Lung (tissue), 12 donors: Measurements from ENCODE around the gene CEP350. TPM values are rescaled to one million over a fixed set of nuclear protein-coding genes. Genes with fewer than 3 reads are reported as not detected.

Experiments
- ATAC-seq: fragments of 200-7000 bp; cut with Tn5 transposase; one replicate; pipeline ENCODE4 v1.9.1; 2020; ENCODE audit warnings: moderate number of reproducible peaks; ENCODE audit not compliant: insufficient read depth, low FRiP score
- DNase-seq, 3 donors: peaks; one replicate each; pipeline ENCODE4 v3.0.0-alpha.2; 2013 to 2017
- H3K27ac ChIP-seq, 2 donors: one replicate each; pipeline ENCODE4 v1.5.1; 2013; ENCODE audit warnings: mild to moderate bottlenecking in 2 of 2, moderate library complexity in 2 of 2, control low read depth in 1 of 2, inconsistent platforms in 1 of 2, low read depth in 1 of 2, low read length in 1 of 2
- H3K27me3 ChIP-seq, 3 donors: one replicate each; pipeline ENCODE4 v1.5.1; 2013; ENCODE audit warnings: low read length in 2 of 3; ENCODE audit not compliant: control insufficient read depth in 3 of 3, insufficient read depth in 3 of 3
- H3K36me3 ChIP-seq, 4 donors: one replicate each; pipeline ENCODE4 v1.5.1; 2013; ENCODE audit warnings: low read length in 4 of 4, mild to moderate bottlenecking in 1 of 4, moderate library complexity in 1 of 4; ENCODE audit not compliant: control insufficient read depth in 4 of 4, insufficient read depth in 4 of 4
- H3K4me1 ChIP-seq, 5 donors: one replicate each; pipeline ENCODE4 v1.5.1; 2013; ENCODE audit warnings: low read length in 5 of 5, mild to moderate bottlenecking in 2 of 5, moderate library complexity in 1 of 5; ENCODE audit not compliant: control insufficient read depth in 5 of 5, insufficient read depth in 5 of 5
- H3K4me3 ChIP-seq: one replicate; pipeline ENCODE4 v1.5.1; 2013; ENCODE audit warnings: mild to moderate bottlenecking, control low read depth, moderate library complexity
- H3K9ac ChIP-seq, 2 donors: one replicate each; pipeline ENCODE4 v1.5.1; 2013; ENCODE audit warnings: low read length in 2 of 2, control low read depth in 1 of 2; ENCODE audit not compliant: insufficient read depth in 1 of 2
- H3K9me3 ChIP-seq, 4 donors: one replicate each; pipeline ENCODE4 v1.5.1; 2013; ENCODE audit warnings: low read length in 3 of 4, mild to moderate bottlenecking in 1 of 4, moderate library complexity in 1 of 4; ENCODE audit not compliant: control insufficient read depth in 4 of 4, insufficient read depth in 3 of 4
- WGBS, 2 donors: extraction: QIAGEN DNeasy Blood & Tissue Kit; methylation state at CpG; one replicate each; pipeline ENCODE4 v1.1.7; 2013; 5-methylcytosine and 5-hydroxymethylcytosine counted together
- polyA plus RNA-seq, 2 donors: library from polyadenylated mRNA; stranded (reverse); fragments of 200-250 nt; gene quantifications; one replicate each; pipeline ENCODE4 v1.2.1, GENCODE V29; 2013
- total RNA-seq, 2 donors: library from RNA; depleted of rRNA in 1 of 2; stranded (reverse); fragments of >200 nt in 1 of 2; gene quantifications; one replicate each; pipeline ENCODE4 v1.2.1, GENCODE V29; 2014 to 2021
- TF ChIP-seq, protein P1 (sequence below): IDR thresholded peaks from 2 replicates; pipeline ENCODE4 v1.5.1; 2012; ENCODE audit warnings: mild to moderate bottlenecking; ENCODE audit errors: control extremely low read depth, extremely low read depth
- donor health status: control.
- donor health status: control.
- donor health status: Bipolar disorder and iron deficiency.
- donor health status: healthy.
- donor health status: DM: yes; HTN: yes; CAD: no.

CEP350 gene
- total and polyA plus RNA-seq, 4 donors = 4.3 to 89.8 (median 23.0) TPM

DNA sequence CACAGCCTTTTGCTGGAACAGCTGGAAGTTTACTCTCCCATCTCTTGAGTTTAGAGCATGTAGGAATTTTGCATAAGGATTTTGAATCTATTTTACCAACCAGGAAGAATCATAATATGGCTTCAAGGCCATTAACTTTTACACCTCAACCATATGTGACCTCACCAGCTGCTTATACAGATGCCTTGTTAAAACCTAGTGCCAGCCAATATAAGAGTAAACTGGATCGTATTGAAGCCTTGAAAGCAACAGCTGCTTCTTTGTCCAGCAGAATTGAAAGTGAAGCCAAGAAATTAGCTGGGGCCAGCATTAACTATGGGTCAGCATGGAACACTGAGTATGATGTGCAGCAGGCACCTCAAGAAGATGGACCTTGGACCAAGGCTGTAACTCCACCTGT lies 65.4 kb downstream of the CEP350 start:
- DNase-seq (no peak), ATAC-seq (no peak)
- no peaks in the 10 kb centered on the region for H3K4me1 ChIP-seq
- H3K27me3 ChIP-seq = no peaks in the 10 kb centered on the region
- peaks cover 14 to 41% (median 32%) of the 10 kb centered on the region in 4 donors for H3K36me3 ChIP-seq
- H3K9ac ChIP-seq = no peak overlapping the region
- WGBS, 2 donors = 88 to 97% methylated on average over 1 of the region's 1 CpG
- no peak overlapping the region for H3K27ac ChIP-seq
- TF ChIP-seq, protein P1, sequence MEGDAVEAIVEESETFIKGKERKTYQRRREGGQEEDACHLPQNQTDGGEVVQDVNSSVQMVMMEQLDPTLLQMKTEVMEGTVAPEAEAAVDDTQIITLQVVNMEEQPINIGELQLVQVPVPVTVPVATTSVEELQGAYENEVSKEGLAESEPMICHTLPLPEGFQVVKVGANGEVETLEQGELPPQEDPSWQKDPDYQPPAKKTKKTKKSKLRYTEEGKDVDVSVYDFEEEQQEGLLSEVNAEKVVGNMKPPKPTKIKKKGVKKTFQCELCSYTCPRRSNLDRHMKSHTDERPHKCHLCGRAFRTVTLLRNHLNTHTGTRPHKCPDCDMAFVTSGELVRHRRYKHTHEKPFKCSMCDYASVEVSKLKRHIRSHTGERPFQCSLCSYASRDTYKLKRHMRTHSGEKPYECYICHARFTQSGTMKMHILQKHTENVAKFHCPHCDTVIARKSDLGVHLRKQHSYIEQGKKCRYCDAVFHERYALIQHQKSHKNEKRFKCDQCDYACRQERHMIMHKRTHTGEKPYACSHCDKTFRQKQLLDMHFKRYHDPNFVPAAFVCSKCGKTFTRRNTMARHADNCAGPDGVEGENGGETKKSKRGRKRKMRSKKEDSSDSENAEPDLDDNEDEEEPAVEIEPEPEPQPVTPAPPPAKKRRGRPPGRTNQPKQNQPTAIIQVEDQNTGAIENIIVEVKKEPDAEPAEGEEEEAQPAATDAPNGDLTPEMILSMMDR = no peak
- H3K4me3 ChIP-seq = no peak overlapping the region
- no peaks in the 10 kb centered on the region for H3K9me3 ChIP-seq

DNA sequence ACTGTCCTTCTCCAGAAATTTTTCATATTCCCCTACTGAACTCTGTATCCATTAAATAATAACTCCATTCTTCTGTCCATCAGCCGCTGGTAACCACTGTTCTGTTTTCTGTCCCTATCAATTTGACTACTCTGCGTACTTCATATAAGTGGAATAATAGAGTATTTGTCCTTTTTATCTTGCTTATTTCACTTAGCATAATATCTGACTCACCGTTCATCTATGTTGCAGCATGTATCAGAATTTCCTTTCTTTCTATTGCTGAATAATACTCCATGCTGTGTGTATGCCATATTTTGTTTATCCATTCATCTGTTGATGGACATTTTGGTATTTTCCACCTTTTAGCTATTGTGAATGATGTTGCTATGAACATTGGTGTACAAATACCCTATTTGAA lies 71.9 kb downstream of the CEP350 start:
- no peak overlapping the region for H3K4me3 ChIP-seq
- no peaks in the 10 kb centered on the region for H3K9me3 ChIP-seq
- DNase-seq (no peak), ATAC-seq (no peak)
- H3K27ac ChIP-seq = no peak overlapping the region
- peaks cover 7 to 17% (median 14%) of the 10 kb centered on the region in 4 donors for H3K36me3 ChIP-seq
- H3K27me3 ChIP-seq = no peaks in the 10 kb centered on the region
- 98% methylated on average over 3 of the region's 3 CpGs for WGBS, 2 donors
- TF ChIP-seq, protein P1 = no peak
- peaks cover 0 to 2% (median 0%) of the 10 kb centered on the region in 5 donors for H3K4me1 ChIP-seq
- H3K9ac ChIP-seq = no peak overlapping the region

DNA sequence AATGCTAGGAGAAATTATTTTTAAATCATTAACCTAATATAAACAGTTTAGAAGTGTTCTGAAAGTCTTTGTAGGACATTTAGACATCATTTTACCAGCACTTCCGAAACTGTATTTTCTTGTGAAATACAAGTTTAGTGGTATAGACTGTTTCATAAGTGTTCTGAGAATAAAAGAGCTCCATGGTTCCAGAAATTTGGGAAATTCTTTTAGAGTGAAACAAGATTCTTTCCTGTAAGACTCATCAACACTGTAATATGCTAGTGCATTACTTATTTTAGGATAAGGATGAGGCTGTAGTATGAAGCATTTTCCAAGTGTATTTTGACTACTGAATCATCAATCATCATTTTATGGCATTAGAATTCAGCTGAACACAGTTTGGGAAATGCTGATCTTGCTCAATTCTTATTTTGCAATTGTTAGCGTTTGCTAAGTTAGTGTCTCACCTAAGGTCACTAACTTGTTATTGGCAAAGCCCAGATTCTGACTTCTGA lies 73.4 kb downstream of the CEP350 start:
- Histone ChIP-seq H3K27ac (no peak overlapping the region), H3K4me3 (no peak overlapping the region), H3K9me3 (no peaks in the 10 kb centered on the region), H3K36me3 (peaks cover 7 to 23% (median 11%) of the 10 kb centered on the region in 4 donors), H3K4me1 (peaks cover 0 to 2% (median 0%) of the 10 kb centered on the region in 5 donors), H3K27me3 (no peaks in the 10 kb centered on the region), H3K9ac (no peak overlapping the region)
- peak; percentile 81 for ATAC-seq
- WGBS, 2 donors = 22 to 46% methylated on average over 2 of the region's 2 CpGs
- TF ChIP-seq, protein P1 = no peak
- no peak for DNase-seq

DNA sequence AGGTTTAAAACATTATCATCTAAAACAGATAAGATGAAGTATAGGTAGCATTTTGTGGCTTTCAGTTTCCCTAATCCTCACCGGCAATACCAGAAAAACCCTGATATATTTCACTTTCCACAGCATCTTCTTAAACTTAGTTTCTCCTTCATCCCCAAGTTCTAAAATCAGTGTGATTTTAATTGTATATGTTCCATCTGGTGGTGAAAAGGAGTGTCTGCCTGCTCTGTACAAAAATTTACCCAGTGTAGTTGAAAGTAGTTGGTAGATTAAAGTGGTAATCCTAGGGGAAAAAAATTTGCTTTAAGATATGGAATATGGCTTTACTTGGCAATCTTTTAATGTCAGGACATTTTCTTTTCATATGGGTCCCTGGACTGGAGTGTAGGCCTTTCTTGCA lies 74.3 kb downstream of the CEP350 start:
- H3K36me3 ChIP-seq = peaks cover 9 to 17% (median 11%) of the 10 kb centered on the region in 4 donors
- WGBS, 2 donors = 67 to 87% methylated on average over 1 of the region's 1 CpG
- no peaks in the 10 kb centered on the region for H3K27me3 ChIP-seq
- H3K4me3 ChIP-seq = no peak overlapping the region
- no peak for ATAC-seq
- peaks cover 0 to 2% (median 0%) of the 10 kb centered on the region in 5 donors for H3K4me1 ChIP-seq
- peak in 1 of 3 donors; percentile 4 for DNase-seq
- H3K9ac ChIP-seq = no peak overlapping the region
- H3K9me3 ChIP-seq = no peaks in the 10 kb centered on the region
- H3K27ac ChIP-seq = no peak overlapping the region
- TF ChIP-seq, protein P1 = no peak
